ENCODE measurements around the gene PRR18. TPM values are rescaled to one million over a fixed set of nuclear protein-coding genes. Genes with fewer than 3 reads are reported as not detected.

Gene PRR18, protein sequence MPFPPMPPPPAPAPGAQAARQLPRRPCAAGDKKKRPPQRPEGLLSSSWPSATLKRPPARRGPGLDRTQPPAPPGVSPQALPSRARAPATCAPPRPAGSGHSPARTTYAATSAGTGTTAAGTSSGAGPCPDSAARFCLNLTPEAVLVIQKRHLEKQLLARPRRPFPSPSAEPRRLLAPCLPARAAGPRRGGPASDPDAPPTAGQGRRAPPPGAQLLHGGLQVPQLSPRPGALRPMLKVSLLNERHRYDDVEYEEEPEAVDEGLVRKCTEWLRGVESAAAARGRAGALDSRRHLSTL
- under 0.01 TPM in 1 of 2 replicates, not detected in the other for total RNA-seq

DNA sequence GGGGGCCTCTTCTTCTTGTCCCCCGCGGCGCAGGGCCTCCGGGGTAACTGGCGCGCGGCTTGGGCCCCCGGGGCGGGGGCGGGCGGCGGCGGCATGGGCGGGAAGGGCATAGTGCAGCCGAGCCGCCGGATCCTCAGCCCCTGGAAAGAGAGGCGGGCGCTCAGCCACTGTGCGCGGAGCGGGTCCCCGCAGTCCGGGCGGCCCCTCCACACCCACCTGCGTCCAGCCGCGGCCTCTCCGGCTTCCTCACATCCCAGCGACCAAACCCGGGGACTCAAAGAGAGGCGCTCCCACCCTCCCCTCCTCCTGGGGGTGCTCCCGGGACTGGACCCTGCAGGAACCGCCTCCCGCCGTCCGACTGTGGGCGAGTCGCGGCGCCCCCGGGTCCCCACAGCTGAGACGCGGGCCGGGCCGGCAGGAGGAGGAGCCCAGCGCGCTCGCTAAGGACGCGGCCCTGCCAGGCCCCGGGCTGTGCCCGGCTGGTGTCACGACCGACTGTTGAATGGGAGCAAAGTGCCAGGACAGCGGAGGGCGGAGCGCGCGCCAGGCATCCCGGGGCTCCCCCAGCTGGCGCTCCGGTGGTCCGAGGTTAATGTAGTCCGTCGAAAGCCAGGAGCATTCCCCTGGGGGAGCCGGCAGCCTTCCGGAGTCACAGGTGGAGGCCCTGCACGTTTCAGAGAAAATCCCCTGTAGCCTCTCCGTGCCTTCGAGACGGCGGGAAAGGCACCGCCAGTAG, at the start of gene PRR18:
TSS of gene PRR18 (minus strand) at position 360 of the 736 bp plus-strand sequence. CDS start at position 110, 250 bp downstream.

DNA sequence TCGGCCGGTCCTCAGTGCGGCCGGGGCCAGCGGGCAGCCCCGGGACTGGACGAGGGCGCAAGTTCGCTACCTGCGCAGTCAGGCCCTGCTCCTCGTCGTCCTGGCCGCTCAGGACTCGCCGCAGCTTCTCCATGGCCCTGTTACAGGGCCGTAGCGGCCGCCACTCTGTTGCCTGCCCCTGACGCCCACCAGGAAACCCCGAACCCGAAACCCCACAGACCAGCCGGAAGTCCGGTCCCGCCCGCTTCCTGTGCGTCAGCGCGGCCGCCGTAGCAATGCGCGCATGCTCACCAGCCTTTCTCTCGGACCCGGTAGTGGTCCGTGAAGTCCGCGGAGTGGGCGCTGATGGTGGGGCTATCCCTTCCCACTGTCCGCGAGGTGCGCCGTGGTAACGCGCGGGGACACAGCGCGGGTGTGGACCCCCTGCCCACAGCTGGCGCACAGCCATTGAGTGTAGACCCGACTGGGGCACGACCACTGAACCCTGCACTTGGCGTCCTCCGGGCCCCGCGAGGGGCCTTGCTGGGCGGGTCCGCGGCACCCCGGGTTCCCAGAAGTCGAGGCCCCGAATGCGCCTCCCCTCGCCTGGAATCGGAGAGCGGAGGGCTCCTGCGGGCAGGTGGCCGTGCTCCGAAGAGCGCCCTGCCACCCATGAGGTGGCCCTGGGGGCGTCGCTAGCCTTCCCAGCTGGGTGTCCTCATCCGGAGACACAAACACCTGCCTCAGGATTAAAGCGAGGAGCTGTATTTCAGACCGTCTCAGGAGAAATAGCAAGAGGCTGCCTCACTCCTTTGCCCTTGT, 34.4 kb upstream of the PRR18 start, which contains the start of gene SFT2D1:
TSS of gene SFT2D1 (minus strand) at position 197 of the 801 bp plus-strand sequence. CDS start at position 133, 64 bp downstream.

Other genes starting within 250 kb of the PRR18 start
- gene TBXT, start 140.5 kb downstream of the PRR18 start, total RNA-seq: not detected in 2 replicates
- gene SFT2D1, start 34.2 kb upstream of the PRR18 start, total RNA-seq: 26.6 and 28.7 TPM in 2 replicates
- 18.6 and 32.9 TPM in 2 replicates for gene MPC1, start 74.5 kb upstream of the PRR18 start, total RNA-seq